ENCODE measurements around the gene IFT43. TPM values are rescaled to one million over a fixed set of nuclear protein-coding genes. Genes with fewer than 3 reads are reported as not detected.

The IFT43 gene
- polyA plus RNA-seq, 1 of the 3 experiments (the other 2 are of a cell fraction), result 78.8 TPM

- TF ChIP-seq, protein P1, sequence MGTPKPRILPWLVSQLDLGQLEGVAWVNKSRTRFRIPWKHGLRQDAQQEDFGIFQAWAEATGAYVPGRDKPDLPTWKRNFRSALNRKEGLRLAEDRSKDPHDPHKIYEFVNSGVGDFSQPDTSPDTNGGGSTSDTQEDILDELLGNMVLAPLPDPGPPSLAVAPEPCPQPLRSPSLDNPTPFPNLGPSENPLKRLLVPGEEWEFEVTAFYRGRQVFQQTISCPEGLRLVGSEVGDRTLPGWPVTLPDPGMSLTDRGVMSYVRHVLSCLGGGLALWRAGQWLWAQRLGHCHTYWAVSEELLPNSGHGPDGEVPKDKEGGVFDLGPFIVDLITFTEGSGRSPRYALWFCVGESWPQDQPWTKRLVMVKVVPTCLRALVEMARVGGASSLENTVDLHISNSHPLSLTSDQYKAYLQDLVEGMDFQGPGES (IDR thresholded peaks at IDR 0.05; ENCODE audit: low read depth, low read length), result no peak
- TF ChIP-seq EZH2phosphoT487 (IDR thresholded peaks at IDR 0.05; ENCODE audit: borderline replicate concordance, low read depth) (no peak), MEF2A (IDR thresholded peaks at IDR 0.05; ENCODE audit: borderline replicate concordance, low read depth) (no peak), FOXM1 (IDR thresholded peaks at IDR 0.05; ENCODE audit: low read depth) (no peak), SIN3A (IDR thresholded peaks at IDR 0.05; ENCODE audit: borderline replicate concordance, low read depth, low read length) (no peak)
- TF ChIP-seq, protein P2, sequence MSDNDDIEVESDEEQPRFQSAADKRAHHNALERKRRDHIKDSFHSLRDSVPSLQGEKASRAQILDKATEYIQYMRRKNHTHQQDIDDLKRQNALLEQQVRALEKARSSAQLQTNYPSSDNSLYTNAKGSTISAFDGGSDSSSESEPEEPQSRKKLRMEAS (IDR thresholded peaks at IDR 0.05; ENCODE audit: low read depth), result no peak
- no peak overlapping the region for H3K9ac ChIP-seq
- H3K9me2 ChIP-seq, result no peaks in the 10 kb centered on the region
- H3K4me1 ChIP-seq (ENCODE audit: control insufficient read depth in 1 of 2, insufficient read depth in 2 of 2, low read depth in 1 of 2, low read length in 1 of 2), result peaks cover 0 to 8% of the 10 kb centered on the region in 2 experiments; a peak in 1 of 4 replicates
- H3K79me2 ChIP-seq (ENCODE audit: insufficient read depth), result no peaks in the 10 kb centered on the region
- H3K9me3 ChIP-seq, result no peaks in the 10 kb centered on the region
- H3F3A ChIP-seq (replicated peaks; ENCODE audit: insufficient read depth), result no peaks in the 10 kb centered on the region
- POLR2A ChIA-PET, result no interaction called here
- DNase-seq, result no peak
- H3K36me3 ChIP-seq (replicated peaks in 1 of 2; ENCODE audit: control insufficient read depth in 1 of 2, insufficient read depth in 2 of 2, low read length in 1 of 2), result no peaks in the 10 kb centered on the region
- H3K27me3 ChIP-seq (ENCODE audit: insufficient read depth), result no peaks in the 10 kb centered on the region
- no peak overlapping the region for H3K4me3 ChIP-seq (ENCODE audit: low read depth in 2 of 2, low read length in 1 of 2)
- 84% methylated on average over 8 of the region's 8 CpGs for WGBS (ENCODE audit: low lambda C conversion rate)
- H3K4me2 ChIP-seq, result no peak overlapping the region
- H3K27ac ChIP-seq (ENCODE audit: low read depth in 2 of 2, low read length in 1 of 2), result no peak overlapping the region
- H2AFZ ChIP-seq (ENCODE audit: low read depth), result no peak overlapping the region
- H4K20me1 ChIP-seq (ENCODE audit: insufficient read depth), result no peaks in the 10 kb centered on the region
- CTCF ChIA-PET, result interaction anchor here (0.6 to 1.5 kb wide), 4 partner anchors 13 to 556 kb away, joined by 3 to 5 read pairs (median 4); no protein-coding TSS in a partner anchor
Measured at GRCh38 chr14:76088326-76088725, 102.8 kb downstream of the IFT43 start.

- TF ChIP-seq, protein P3, sequence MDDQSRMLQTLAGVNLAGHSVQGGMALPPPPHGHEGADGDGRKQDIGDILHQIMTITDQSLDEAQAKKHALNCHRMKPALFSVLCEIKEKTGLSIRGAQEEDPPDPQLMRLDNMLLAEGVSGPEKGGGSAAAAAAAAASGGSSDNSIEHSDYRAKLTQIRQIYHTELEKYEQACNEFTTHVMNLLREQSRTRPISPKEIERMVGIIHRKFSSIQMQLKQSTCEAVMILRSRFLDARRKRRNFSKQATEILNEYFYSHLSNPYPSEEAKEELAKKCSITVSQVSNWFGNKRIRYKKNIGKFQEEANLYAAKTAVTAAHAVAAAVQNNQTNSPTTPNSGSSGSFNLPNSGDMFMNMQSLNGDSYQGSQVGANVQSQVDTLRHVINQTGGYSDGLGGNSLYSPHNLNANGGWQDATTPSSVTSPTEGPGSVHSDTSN (IDR thresholded peaks at IDR 0.05), result no peak
- TF ChIP-seq RAD21 (IDR thresholded peaks at IDR 0.05; ENCODE audit: low read length) (no peak), FOXM1 (IDR thresholded peaks at IDR 0.05; ENCODE audit: low read depth) (no peak)
- Histone ChIP-seq H3K4me2 (no peak overlapping the region), H3K9ac (no peak overlapping the region), H3K27me3 (ENCODE audit: insufficient read depth) (no peaks in the 10 kb centered on the region), H3K4me1 (ENCODE audit: control insufficient read depth in 1 of 2, insufficient read depth in 2 of 2, low read depth in 1 of 2, low read length in 1 of 2) (peaks cover 0 to 8% of the 10 kb centered on the region in 2 experiments; a peak in 1 of 4 replicates), H4K20me1 (ENCODE audit: insufficient read depth) (no peaks in the 10 kb centered on the region), H3K9me3 (no peaks in the 10 kb centered on the region), H3K4me3 (ENCODE audit: low read depth in 2 of 2, low read length in 1 of 2) (no peak overlapping the region), H3F3A (replicated peaks; ENCODE audit: insufficient read depth) (no peaks in the 10 kb centered on the region), H2AFZ (ENCODE audit: low read depth) (no peak overlapping the region), H3K27ac (ENCODE audit: low read depth in 2 of 2, low read length in 1 of 2) (no peak overlapping the region), H3K9me2 (no peaks in the 10 kb centered on the region), H3K79me2 (ENCODE audit: insufficient read depth) (no peaks in the 10 kb centered on the region), H3K36me3 (replicated peaks in 1 of 2; ENCODE audit: control insufficient read depth in 1 of 2, insufficient read depth in 2 of 2, low read length in 1 of 2) (no peaks in the 10 kb centered on the region)
- DNase-seq, result no peak
- CTCF ChIA-PET, result interaction anchor here (1.5 kb wide), 1 partner anchor 298 kb away, joined by 5 read pairs; no protein-coding TSS in a partner anchor
- POLR2A ChIA-PET, result no interaction called here
- 57% methylated on average over 10 of the region's 16 CpGs for WGBS (ENCODE audit: low lambda C conversion rate)
Measured at GRCh38 chr14:76088771-76089571, 103.4 kb downstream of the IFT43 start.

Measured in SK-N-SH (cell line).